HCT116 (cell line): ENCODE data around the gene MEAF6.

Experiments used
- ATF3 ChIP-seq: IDR thresholded peaks from 2 replicates; pipeline ENCODE4 v1.6.1; 2012
- EZH2 ChIP-seq: fragments of 200-600 bp; sonication (generic); IDR thresholded peaks from 2 replicates; pipeline ENCODE4 v1.6.1; 2017; ENCODE audit warnings: antibody characterized with exemption, mixed run types
- JUND ChIP-seq: IDR thresholded peaks from 2 replicates; pipeline ENCODE4 v1.6.1; 2012
- POLR2A ChIP-seq: IDR thresholded peaks from 2 replicates; pipeline ENCODE4 v1.7.0; 2011; ENCODE audit warnings: borderline replicate concordance; ENCODE audit not compliant: insufficient read depth, insufficient read length; ENCODE audit errors: extremely low read depth
- POLR2AphosphoS5 ChIP-seq: IDR thresholded peaks from 2 replicates; pipeline ENCODE4 v1.6.1; 2011; ENCODE audit warnings: mild to moderate bottlenecking, low read depth, low read length, moderate library complexity
- RAD21 ChIP-seq: IDR thresholded peaks from 2 replicates; pipeline ENCODE4 v1.6.1; 2012; ENCODE audit warnings: low read depth, mild to moderate bottlenecking
- SIN3A ChIP-seq: IDR thresholded peaks from 2 replicates; pipeline ENCODE4 v1.6.1; 2012; ENCODE audit warnings: low read depth
- YY1 ChIP-seq: IDR thresholded peaks from 2 replicates; pipeline ENCODE4 v1.6.1; 2011; ENCODE audit warnings: low read length, low read depth, moderate library complexity, mild to moderate bottlenecking; ENCODE audit not compliant: insufficient replicate concordance; ENCODE audit errors: extremely low read depth
- TF ChIP-seq, protein P1 (sequence below), 3 experiments: fragments of 200-600 bp in 1 of 3; sonication (generic) in 1 of 3; IDR thresholded peaks in 2 of 3; conservative IDR thresholded peaks in 1 of 3; 2 replicates each; pipeline ENCODE4 v1.5.1; 2012 to 2017; ENCODE audit warnings: low read depth in 2 of 3, low read length in 2 of 3, antibody characterized with exemption in 1 of 3, borderline replicate concordance in 1 of 3, control low read depth in 1 of 3, mild to moderate bottlenecking in 1 of 3, mixed read lengths in 1 of 3, mixed run types in 1 of 3, moderate library complexity in 1 of 3; ENCODE audit not compliant: insufficient read depth in 1 of 3
- TF ChIP-seq, protein P2 (sequence below): IDR thresholded peaks from 2 replicates; pipeline ENCODE4 v1.6.1; 2012
- TF ChIP-seq, protein P3 (sequence below): IDR thresholded peaks from 2 replicates; pipeline ENCODE4 v1.6.1; 2011; ENCODE audit warnings: mild to moderate bottlenecking, low read length, moderate library complexity; ENCODE audit not compliant: insufficient replicate concordance; ENCODE audit errors: extremely low read depth

DNA sequence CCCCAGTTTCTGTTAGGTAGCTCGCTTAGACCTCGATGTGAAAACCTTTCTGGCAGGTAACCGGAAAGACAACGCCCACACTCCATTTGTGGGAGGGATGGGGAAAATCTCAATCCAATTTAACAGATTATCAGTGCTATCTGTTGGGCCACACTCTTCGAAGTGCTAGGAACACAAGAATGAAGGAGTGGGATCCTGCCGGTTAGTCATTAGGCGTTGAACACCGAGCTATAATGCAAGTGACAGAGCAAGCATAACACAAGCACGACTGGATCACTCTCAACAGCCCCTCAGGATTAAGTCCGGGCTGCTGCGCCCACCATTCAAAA, 39.0 kb upstream of the MEAF6 start:
- TF ChIP-seq, protein P1, sequence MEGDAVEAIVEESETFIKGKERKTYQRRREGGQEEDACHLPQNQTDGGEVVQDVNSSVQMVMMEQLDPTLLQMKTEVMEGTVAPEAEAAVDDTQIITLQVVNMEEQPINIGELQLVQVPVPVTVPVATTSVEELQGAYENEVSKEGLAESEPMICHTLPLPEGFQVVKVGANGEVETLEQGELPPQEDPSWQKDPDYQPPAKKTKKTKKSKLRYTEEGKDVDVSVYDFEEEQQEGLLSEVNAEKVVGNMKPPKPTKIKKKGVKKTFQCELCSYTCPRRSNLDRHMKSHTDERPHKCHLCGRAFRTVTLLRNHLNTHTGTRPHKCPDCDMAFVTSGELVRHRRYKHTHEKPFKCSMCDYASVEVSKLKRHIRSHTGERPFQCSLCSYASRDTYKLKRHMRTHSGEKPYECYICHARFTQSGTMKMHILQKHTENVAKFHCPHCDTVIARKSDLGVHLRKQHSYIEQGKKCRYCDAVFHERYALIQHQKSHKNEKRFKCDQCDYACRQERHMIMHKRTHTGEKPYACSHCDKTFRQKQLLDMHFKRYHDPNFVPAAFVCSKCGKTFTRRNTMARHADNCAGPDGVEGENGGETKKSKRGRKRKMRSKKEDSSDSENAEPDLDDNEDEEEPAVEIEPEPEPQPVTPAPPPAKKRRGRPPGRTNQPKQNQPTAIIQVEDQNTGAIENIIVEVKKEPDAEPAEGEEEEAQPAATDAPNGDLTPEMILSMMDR (IDR thresholded peaks at IDR 0.05 in 2 of 3, conservative IDR thresholded peaks at IDR 0.05 in 1 of 3; ENCODE audit: borderline replicate concordance in 1 of 3, insufficient read depth in 1 of 3, low read depth in 2 of 3, low read length in 2 of 3) = no peak
- TF ChIP-seq EZH2 (no peak), JUND (no peak), RAD21 (no peak), POLR2A (no peak), SIN3A (no peak), YY1 (no peak), POLR2AphosphoS5 (no peak), ATF3 (no peak)
- TF ChIP-seq, protein P2, sequence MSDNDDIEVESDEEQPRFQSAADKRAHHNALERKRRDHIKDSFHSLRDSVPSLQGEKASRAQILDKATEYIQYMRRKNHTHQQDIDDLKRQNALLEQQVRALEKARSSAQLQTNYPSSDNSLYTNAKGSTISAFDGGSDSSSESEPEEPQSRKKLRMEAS = no peak
- TF ChIP-seq, protein P3, sequence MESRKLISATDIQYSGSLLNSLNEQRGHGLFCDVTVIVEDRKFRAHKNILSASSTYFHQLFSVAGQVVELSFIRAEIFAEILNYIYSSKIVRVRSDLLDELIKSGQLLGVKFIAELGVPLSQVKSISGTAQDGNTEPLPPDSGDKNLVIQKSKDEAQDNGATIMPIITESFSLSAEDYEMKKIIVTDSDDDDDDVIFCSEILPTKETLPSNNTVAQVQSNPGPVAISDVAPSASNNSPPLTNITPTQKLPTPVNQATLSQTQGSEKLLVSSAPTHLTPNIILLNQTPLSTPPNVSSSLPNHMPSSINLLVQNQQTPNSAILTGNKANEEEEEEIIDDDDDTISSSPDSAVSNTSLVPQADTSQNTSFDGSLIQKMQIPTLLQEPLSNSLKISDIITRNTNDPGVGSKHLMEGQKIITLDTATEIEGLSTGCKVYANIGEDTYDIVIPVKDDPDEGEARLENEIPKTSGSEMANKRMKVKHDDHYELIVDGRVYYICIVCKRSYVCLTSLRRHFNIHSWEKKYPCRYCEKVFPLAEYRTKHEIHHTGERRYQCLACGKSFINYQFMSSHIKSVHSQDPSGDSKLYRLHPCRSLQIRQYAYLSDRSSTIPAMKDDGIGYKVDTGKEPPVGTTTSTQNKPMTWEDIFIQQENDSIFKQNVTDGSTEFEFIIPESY = no peak
